T follicular helper cell (primary cell): ENCODE results near the gene PLXND1.

Source experiments
- DNase-seq: peaks from one replicate; pipeline ENCODE4 v3.0.0-alpha.2; 2020; ENCODE audit warnings: low read depth

Gene PLXND1

DNA sequence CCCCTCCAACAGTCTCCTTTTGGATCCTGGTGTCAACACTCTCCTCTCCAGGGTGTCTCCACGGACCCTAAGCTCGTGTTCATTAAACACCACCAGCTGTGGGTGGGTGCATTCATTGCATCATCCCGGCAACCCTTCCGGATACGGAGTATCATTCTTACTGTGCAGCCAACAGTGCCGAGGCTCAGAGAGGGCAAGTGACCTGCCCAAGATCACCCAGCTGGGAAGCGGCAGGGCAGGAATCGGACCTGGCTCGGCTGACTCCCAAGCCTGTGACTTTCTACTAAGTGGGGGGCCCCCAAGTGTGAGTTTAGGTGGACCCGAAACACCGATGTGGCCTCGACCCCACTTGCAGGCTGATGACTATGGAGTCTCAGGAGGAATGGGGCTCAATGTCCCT is 43.1 kb downstream of the PLXND1 start:
- DNase-seq = no peak

DNA sequence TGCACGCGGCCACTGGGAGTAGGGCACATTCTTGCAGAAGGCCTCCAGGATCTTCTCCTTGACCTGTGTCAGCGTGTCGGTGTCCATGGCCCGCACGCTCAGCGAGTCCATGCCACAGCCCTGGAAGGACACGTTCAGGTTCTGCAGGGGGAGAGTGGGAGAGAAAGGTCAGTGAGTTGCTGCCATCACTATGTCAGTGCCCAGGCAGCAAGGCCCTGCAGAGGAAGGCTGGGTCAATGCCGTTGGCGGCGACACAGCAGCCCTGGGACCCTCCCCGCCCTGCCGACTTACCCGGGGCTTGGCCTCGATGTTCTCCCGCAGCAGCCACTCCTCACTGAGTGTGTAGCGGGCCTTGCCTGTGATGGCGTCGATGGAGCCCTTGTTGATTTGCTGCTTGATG is 43.7 kb downstream of the PLXND1 start:
- no peak for DNase-seq

DNA sequence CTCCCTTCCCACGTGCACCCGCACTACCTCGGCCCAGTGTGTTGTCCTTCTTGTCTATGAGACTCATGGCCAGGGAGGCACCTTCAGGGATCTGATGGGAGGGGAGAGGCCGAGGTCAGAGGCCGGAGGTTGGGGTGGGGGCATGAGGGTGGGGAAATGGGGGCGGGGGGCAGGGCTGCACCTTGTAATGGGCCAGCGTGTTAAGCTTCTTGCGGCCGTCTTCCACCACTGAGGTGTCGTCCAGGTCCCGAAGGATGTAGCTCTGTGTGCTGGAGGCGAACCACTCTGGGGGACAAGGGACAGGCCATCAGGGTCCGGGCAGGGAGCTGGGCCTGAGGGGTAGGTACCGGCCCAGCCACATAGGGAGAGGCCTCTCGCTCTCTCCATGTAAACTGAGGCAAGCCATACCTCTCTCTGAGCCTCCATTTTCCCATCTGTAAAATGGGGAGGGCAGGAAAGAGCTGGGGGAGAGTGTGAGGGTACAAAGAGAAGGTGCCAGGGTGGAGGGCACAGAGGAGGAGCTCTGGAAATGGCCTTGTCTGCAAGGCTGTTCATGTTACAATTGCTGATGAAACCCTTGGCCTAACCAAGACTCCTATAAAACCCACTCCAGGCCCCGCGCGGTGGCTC is 44.7 kb downstream of the PLXND1 start:
- no peak for DNase-seq

DNA sequence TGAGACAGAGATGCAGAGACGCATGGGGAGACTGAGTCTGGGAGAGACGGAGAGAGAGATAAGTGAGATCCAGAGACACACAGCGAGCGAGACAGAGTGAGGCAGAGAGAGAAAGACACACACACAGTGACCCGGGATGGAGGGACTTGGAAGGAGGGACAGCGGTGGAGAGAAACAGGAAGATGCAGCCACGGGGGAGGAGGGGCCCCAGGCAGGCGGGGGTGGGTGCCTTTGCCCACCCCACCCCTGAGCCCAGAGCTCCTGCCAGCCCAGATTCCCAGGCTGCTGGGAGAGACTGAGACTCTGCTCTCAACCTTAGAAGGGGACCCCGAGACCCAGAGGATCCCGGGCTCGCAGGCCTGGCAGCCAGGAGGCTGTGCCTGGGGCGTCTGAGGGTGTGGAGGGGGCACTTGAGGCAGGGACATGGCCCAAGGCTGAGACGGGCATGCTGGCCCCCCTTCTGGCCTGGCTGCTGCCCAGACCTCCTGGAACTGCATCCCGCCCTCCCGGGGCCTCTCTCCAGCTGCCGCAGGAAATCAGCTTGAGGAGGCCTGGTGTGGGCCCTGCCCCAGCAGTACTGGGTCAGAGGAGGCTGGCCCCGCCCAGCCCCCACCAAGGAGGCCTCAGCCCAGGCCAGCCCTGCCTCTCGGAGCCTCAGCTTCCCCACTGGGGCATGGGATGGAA is 45.4 kb downstream of the PLXND1 start:
- no peak for DNase-seq

DNA sequence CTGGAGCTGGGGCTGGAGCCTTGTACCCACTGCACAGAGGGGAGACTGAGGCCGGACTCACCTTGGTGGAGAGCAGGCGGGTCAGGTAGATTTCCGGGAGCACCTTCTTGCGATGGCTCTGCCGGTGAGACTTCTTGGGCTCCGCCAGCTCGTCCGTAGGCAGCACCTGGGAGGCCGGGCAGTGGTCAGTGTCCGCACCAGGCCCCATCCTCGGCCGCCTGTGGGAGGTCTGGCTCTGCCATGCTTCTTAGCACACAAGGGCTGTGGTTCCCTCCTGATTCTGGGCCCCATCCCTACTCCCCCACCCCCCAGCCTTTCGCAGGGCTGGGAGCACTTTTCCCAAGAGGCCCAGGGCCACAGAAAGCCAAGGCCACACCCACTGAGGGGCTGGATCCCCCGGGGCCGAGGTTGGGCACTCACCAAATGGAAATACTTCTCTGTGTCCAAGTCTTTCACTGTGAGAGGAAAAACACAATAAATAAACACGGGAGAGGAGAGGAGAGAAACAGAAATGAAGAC is 46.1 kb downstream of the PLXND1 start:
- no peak for DNase-seq

DNA sequence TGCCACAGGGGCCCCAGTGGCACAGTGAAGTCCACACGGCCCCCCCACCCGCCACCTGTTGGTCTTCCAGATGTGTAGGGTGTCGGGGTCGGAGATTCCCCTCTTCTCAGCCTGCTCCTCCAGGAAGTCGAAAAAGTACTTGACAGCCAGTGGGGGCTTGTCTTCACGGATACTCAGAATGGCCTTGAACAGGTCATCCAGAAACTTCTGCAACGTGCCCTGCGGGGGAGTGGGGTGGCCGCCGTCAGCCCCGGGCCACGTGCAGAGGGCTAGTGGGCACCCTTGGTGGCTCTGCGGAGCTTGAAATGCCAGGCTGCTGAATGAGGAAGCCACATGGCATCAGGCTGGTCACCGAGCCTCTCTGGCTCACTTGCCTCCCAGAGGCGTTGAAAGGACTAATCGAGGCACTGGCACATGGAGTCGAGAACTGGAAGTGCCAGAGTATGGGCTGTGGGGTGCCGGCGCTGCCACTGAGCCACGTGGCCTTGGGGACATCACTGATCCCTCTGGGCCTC is 46.9 kb downstream of the PLXND1 start:
- no peak for DNase-seq

DNA sequence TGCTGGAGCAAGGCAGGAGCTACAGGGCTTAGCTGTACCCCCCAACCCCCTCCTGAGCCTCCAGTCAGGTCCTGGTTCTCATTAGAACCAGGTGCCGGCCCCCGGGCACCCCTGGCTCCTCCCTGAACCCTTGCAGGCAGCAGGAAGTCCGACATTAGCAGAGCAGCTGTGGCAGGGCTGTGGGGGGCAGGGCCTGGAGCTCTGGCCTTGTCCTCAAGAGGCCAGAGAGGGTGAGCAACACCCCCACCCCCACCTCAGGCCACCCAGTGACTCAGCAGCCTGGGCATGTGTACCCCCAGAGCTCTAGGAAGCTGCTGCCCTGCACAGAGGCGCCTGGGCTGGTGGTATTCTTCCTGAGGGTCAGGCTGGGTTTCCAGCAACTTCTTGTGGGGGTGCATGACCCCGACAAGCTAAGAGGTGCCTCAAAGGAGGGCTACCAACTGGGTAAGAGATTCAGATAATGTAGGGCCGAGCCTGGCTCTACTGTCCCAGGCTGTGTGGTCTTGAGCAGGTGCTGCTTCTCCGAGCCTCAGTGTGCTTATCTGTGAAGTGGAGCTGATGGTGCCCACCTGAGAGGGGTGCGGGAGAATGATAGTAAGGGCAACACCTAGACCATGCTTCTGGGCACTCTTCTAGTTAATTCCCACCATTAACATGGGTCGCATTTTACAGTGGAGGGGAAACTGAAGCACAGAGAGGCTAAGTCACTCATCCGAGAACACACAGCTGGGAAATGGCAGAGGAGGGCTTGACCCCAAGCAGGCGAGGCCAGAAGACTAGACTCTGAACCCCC is 47.5 kb downstream of the PLXND1 start:
- no peak for DNase-seq

DNA sequence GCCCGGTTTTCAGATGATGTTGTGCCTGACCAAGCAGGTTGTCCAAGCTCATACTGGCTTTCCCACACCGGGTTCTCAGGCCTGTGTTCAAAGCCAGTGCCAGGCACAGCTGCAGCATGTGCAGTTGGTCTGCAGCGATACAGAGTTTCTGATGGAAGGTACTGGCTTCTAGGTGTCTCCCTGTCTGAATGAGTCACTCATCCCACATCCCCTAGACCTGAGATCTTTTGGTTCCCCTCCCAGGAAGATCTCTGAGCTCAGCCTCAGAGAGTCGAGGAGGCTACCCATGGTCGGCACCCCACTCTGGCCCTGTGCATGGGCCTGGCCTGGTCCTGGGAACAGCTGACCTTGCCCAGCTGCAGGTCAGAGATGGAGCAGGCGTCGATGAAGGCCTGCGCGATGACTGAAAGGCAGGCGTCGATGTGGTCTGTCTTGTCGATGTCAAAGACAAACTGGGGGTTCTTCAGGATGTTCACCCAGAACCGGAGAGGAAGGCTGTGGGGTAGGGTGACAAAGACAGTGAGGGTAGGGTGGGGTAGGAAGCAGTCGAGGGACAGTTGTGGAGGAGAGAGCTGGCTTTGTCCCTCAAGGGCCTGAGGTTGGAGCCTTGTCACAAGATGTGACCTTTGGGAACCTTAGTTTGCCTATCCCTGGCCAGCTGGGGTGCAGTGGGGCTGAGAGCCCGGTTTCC is 48.2 kb downstream of the PLXND1 start:
- no peak for DNase-seq

DNA sequence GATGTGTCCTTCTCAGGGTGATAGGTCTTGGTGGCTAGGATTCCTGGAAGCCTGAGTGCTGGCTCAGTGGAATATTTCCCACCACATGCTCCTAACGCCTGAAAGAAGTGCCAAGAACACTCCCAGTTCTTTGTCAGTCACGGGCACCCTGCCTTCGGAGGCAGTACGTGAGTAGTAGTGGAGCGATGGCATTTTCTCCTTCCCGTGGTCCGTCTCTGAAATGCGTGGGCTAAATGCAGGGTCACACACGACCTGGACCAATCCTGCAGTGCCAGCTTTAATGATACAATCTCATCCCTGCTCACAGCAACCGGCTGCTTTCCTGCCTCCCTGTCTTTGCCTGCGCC is 49.0 kb downstream of the PLXND1 start:
- no peak for DNase-seq

DNA sequence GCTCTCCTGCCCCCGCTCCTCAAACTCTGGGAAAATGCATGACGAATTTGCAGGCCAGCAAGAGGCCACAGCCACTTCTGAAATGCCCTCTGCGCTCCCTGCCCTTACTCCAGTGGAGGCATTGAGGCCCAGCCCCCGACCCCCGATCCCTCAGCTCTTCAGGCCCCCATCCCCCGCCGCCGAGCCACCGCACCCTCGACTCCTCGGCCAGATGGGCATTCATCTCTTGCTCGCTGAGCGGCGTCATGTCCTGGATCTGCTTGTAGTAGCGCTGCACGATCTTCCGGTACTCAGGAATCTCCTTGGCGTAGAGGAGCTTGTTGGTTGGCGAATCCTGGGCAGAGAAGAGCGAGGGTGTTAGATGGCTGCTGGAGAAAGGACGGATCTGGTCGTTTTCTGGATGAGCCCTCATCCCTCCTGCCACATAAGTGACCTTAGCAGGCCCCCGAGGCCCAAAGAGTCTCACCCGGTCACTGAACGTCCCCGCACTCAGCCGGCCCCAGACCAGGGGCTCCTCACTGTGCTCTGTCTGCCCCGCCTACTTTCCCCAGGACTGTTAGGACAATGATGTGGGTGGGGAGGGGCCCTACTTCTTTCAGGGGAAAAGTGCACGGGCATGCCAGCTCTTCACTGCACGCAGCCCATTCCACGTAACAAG is 49.5 kb downstream of the PLXND1 start:
- DNase-seq = no peak

DNA sequence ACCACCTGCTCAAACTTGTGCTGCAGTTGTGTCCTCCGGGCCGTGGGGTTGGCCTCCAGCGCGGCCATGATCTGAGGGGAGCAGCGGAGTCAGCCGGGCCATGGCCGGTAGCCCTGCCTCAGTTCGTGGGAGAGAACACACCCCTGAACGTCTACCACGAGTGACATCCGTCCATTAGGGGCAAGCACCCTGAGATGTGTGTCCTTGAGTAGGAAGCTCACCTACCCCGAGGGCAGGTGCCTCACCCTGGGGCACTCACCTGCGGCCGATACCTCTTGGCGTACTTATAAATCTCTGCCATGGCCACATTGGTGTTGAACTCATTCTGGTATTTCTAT is 50.1 kb downstream of the PLXND1 start:
- DNase-seq = no peak

DNA sequence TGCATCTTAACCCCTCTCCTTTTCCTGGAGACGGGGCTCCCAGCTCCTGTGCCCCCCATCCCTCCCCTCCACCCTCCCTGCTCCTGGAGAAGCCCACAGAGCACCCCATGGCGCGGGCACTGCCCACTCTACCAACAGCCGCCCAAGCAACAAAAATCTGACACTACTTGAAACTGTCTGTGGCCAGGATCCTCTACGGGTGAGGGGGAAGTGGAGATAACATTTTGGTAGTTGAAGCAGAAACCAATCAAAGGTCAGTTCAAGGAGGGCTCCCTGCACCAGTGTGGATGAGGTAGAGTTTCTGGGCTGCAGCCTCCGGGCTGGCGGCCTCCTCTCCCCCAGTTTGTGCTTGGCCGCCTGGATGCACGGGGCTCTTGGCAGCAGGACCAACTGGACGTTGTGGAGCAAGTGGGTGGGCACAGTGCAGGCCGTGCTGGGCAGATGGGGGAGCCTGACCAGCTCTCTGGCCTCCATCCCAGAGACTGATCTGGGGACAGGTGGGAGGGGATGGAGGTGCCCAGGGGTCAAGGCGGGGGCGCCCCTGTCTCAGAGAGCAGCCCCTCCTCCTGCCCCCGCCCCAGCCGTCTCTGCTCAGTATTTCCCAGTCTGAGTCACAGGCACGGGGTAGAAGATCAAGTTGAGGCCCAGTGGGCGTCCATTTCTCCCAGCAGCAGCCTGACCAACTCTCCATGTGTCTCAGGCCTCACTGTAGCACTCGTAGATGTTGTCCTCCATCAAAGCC is 50.7 kb downstream of the PLXND1 start:
- no peak for DNase-seq

DNA sequence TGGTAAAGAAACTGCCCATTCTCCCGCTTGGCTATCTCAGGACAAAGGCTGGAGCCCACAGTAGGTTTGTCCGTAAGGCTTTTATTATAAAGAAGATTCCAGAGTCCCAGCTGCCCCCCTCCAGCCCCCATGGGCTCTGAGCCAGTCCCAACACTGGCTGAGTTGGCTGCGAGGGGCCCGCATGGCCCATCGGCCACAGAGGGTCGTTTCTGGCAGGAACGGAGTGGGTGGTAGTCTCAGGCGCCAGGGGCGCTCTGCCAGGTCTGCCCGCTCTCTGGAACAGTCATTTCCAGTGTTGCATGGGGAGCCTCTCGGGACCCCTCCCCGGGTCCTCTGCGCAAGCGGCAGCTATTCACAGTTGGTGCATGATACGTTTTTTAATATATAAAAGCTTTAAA is 51.3 kb downstream of the PLXND1 start:
- no peak for DNase-seq

DNA sequence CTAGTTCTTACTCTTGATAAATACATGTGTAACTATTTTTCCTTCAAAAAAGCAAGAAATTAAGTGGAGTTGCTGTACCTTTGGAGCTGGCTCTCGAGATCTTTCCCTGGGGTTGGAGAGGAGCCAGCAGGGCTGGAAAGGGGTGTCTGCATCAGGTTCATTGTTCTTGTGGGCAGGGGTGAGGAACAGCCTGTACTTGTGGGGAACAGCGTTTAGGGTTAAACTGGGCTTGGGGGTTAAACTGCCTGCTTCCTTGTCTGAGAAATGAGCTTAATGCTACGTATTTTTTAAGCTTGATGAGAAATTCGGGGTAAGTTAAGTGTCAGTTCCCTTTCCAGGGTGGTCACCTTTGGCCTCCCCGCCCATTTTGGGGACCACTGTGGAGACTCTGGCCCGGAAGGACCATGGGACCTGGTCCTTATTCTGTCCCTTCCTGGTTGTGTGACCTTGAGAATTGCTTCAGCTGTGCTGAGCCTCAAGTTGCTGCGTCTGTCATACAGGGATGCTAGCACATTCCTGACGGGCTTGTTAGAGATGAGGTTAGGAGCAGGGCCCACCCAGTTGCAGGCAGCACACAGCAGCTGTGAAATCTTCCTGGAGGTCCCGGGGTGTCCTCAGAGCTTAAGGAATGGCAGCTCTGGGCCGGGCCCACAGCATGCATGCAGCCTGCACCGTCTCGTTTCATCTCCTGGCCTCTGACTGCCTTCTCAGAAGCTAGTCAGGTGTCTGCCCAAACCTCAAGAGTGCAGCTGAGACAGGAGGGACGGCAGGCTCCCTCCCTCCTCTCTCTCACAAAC is 51.9 kb downstream of the PLXND1 start:
- no peak for DNase-seq

DNA sequence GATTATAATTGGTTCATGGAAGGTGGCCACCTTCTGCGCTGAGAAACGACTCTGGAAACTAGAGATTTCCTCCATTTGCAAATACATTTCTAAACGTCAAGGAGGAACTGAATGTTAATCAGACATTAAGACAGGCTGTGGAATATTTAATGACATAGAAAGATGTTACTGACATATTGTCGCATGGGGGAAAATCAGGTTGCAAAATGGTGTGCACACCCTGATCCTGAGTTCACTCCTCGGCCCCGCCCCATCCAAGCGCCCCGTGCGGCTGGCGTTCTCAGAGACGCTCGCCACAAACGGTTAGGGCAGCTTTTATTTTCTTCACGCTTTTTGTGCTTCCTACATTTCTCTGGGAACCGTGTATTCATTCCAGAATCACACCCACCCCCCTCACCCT is 52.8 kb downstream of the PLXND1 start:
- DNase-seq = no peak

DNA sequence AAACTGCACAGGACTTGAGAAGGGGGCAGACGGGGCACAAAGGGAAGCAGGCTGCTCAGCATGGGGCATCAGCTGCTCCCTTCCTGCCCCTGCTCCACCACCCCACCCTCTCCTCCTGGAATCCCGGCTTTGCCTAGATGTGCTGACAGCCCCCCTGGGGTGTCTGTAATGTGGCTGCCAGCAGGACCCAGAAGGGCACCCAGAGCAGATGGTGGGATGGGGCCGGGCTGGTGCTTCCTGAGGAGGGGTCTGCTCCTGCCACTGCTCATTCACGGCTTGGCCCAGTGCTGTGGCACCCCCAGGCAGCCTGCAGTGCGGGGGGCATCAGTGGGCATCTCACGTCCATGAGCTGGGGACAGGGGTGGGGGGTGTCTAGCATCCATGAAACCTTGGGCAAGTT is 53.3 kb downstream of the PLXND1 start:
- DNase-seq = no peak

DNA sequence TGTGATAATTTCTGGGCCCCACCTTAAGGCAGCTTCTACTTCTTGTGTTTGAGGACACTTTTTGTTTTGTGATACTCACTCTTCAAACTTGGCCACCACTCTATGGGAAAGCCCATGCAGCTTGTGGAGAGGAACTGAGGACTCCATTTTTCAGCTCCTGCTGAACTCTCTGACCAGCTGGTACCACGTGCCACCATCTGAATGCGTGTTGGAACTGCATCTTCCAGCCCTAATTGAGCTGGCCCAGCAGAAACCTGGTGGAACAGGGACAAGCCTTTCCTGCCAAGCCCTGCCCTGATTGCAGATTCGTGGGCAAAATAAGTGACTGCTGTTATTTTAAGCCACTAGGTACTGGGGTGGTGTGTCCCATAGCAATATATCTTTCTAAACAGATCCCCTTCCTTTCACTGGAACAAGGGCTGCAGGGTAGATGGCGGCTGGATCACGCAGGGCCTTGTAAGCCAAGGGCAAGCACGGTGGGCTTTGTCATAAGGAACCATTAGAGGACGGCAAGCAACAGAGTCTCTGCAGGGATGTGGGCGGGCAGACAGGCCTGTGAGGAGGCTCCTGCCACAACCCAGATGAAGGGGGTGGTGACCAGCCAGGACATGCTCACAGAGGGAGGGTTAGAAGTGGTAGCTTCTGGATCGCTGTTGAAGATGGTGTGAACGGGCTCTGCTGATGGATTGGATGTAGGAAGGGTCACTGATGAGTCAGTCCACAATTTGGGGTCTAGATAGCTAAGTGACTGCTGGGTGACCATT is 54.0 kb downstream of the PLXND1 start:
- DNase-seq = no peak

DNA sequence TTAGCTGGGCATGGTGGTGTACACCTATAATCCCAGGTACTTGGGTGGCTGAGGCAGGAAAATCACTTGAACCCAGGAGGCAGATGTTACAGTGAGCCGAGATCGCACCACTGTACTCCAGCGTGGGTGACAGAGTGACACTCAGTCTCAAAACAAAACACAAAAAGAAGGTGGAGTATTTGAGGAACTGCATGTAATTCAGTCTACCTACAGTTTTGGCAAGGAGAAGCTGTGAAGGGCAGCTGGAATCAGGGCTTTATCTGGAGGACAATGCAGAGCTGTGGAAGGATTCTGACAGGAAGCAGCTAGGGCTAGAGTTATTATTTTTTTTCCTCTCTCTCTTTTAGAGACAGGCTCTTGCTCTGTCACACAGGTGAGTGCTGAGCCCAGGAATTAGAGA is 56.7 kb downstream of the PLXND1 start:
- no peak for DNase-seq

DNA sequence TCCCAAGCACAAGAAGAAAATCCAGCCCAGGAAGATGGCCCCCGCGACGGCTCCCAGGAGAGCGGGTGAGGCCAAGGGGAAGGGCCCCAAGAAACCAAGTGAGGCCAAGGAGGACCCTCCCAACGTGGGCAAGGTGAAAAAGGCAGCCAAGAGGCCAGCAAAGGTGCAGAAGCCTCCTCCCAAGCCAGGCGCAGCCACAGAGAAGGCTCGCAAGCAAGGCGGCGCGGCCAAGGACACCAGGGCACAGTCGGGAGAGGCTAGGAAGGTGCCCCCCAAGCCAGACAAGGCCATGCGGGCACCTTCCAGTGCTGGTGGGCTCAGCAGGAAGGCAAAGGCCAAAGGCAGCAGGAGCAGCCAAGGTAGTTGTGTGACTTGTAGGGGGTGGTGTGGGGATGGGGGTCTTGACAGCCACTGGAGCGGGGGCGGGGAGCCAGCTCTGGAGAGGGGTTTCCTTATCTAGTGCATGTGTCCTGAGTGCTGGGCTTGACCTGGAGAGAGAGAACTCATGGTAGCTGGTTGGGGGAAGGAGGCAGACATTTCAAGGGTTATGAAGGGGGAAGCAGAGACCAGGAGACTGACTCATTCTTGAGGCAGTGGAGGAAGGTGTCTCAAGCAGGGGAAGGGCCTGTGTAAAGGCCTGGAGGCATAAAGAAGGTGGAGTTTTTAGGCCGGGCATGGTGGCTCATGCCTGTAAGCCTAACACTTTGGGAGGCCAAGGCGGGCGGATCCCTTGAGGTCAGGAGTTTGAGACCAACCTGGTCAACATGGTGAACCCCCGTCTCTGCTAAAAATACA is 57.3 kb downstream of the PLXND1 start:
- DNase-seq = no peak
